GM19452 (cell line): ENCODE data around the gene UBE2H.
A peak's percentile ranks its signal among the peaks of the same experiment; 100 is the strongest.

ENCODE experiments used
- ATAC-seq: cut with Tn5 transposase; IDR thresholded peaks from one replicate; pipeline ENCODE4 v1.9.1; 2021; ENCODE audit not compliant: unreplicated experiment

The UBE2H gene

GRCh38 chr7:129950933-129951225 is 1.9 kb downstream of the UBE2H start:
- ATAC-seq, result no peak

- ATAC-seq, result no peak
These were observed 2.4 kb downstream of the UBE2H start for GRCh38 chr7:129950191-129950932.

GRCh38 chr7:129949292-129950133 is 3.2 kb downstream of the UBE2H start:
- ATAC-seq, result peak; percentile 26

- peak; percentile 46 for ATAC-seq
These were observed 3.9 kb downstream of the UBE2H start for GRCh38 chr7:129948877-129949291.

GRCh38 chr7:129948338-129948737 is 4.4 kb downstream of the UBE2H start:
- no peak for ATAC-seq

GRCh38 chr7:129947701-129948100 is 5.1 kb downstream of the UBE2H start:
- no peak for ATAC-seq

GRCh38 chr7:129947049-129947448 is 5.7 kb downstream of the UBE2H start:
- no peak for ATAC-seq

GRCh38 chr7:129946282-129946681 is 6.5 kb downstream of the UBE2H start:
- no peak for ATAC-seq

- ATAC-seq, result no peak
These were observed 9.4 kb downstream of the UBE2H start for GRCh38 chr7:129943352-129943751.

GRCh38 chr7:129940329-129940728 is 12.4 kb downstream of the UBE2H start:
- ATAC-seq, result no peak

- ATAC-seq, result no peak
These were observed 12.9 kb downstream of the UBE2H start for GRCh38 chr7:129939881-129940280.

- ATAC-seq, result no peak
These were observed 19.1 kb downstream of the UBE2H start for GRCh38 chr7:129933627-129934026.

- ATAC-seq, result no peak
These were observed 26.1 kb downstream of the UBE2H start for GRCh38 chr7:129926618-129927017.

- ATAC-seq, result no peak
These were observed 27.3 kb downstream of the UBE2H start for GRCh38 chr7:129925416-129926002.

- ATAC-seq, result no peak
These were observed 28.2 kb downstream of the UBE2H start for GRCh38 chr7:129924602-129925001.

- peak; percentile 62 for ATAC-seq
These were observed 29.1 kb downstream of the UBE2H start for GRCh38 chr7:129923709-129924108.

- no peak for ATAC-seq
These were observed 33.3 kb downstream of the UBE2H start for GRCh38 chr7:129919492-129919891.

- ATAC-seq, result no peak
These were observed 33.8 kb downstream of the UBE2H start for GRCh38 chr7:129918922-129919321.

- no peak for ATAC-seq
These were observed 34.8 kb downstream of the UBE2H start for GRCh38 chr7:129917934-129918333.

- no peak for ATAC-seq
These were observed 38.1 kb downstream of the UBE2H start for GRCh38 chr7:129914536-129915272.

- ATAC-seq, result no peak
These were observed 39.3 kb downstream of the UBE2H start for GRCh38 chr7:129913428-129913827.
